ENCODE measurements around the gene CCL8.

CCL8 gene

GRCh38 chr17:34283571-34283970, 35.7 kb upstream of the CCL8 start:
- TF ChIP-seq EZH2 (IDR thresholded peaks at IDR 0.05; ENCODE audit: borderline replicate concordance, low read depth, low read length, severe bottlenecking) (no peak), CTCF (IDR thresholded peaks at IDR 0.05; ENCODE audit: borderline replicate concordance, extremely low read depth, low read length, poor library complexity, severe bottlenecking) (no peak)
- Histone ChIP-seq H4K20me1 (ENCODE audit: insufficient read depth, low read length) (no peaks in the 10 kb centered on the region), H3K4me1 (ENCODE audit: insufficient read depth, low read length) (no peaks in the 10 kb centered on the region), H3K4me2 (ENCODE audit: insufficient read depth, low read length) (no peak overlapping the region), H2AFZ (ENCODE audit: low read depth, low read length) (no peak overlapping the region), H3K4me3 (ENCODE audit: low read depth in 1 of 2, low read length in 2 of 2) (no peak overlapping the region), H3K27ac (ENCODE audit: low read length) (no peak overlapping the region), H3K9me3 (ENCODE audit: insufficient read depth, low read length, severe bottlenecking) (no peaks in the 10 kb centered on the region), H3K79me2 (ENCODE audit: insufficient read depth, low read length) (no peaks in the 10 kb centered on the region), H3K36me3 (ENCODE audit: insufficient read depth, low read length) (no peaks in the 10 kb centered on the region), H3K9ac (ENCODE audit: low read depth, low read length) (no peak overlapping the region), H3K27me3 (ENCODE audit: insufficient read depth, low read length, poor library complexity) (peaks cover 6% of the 10 kb centered on the region)
- ATAC-seq (ENCODE audit: insufficient read depth, low read depth) (no peak), DNase-seq (no peak)

- Histone ChIP-seq H3K79me2 (ENCODE audit: insufficient read depth, low read length) (no peaks in the 10 kb centered on the region), H2AFZ (ENCODE audit: low read depth, low read length) (no peak within 1 kb of the TSS), H3K36me3 (ENCODE audit: insufficient read depth, low read length) (no peaks in the 10 kb centered on the region), H3K4me2 (ENCODE audit: insufficient read depth, low read length) (no peak within 1 kb of the TSS), H3K4me3 (ENCODE audit: low read depth in 1 of 2, low read length in 2 of 2) (no peak within 1 kb of the TSS), H3K4me1 (ENCODE audit: insufficient read depth, low read length) (no peaks in the 10 kb centered on the region), H3K9ac (ENCODE audit: low read depth, low read length) (no peak within 1 kb of the TSS), H3K27ac (ENCODE audit: low read length) (no peak within 1 kb of the TSS), H3K27me3 (ENCODE audit: insufficient read depth, low read length, poor library complexity) (peaks cover 8% of the 10 kb centered on the region), H4K20me1 (ENCODE audit: insufficient read depth, low read length) (no peaks in the 10 kb centered on the region), H3K9me3 (ENCODE audit: insufficient read depth, low read length, severe bottlenecking) (no peaks in the 10 kb centered on the region)
- TF ChIP-seq CTCF (IDR thresholded peaks at IDR 0.05; ENCODE audit: borderline replicate concordance, extremely low read depth, low read length, poor library complexity, severe bottlenecking) (no peak), EZH2 (IDR thresholded peaks at IDR 0.05; ENCODE audit: borderline replicate concordance, low read depth, low read length, severe bottlenecking) (no peak)
- DNase-seq, result no peak
- no peak for ATAC-seq (ENCODE audit: insufficient read depth, low read depth)
Measured at GRCh38 chr17:34285286-34285792, 33.9 kb upstream of the CCL8 start, which contains the start of gene CCL11. Gene CCL11, plus strand, starts transcription at chr17:34285742. Its CDS starts 67 bp downstream, at chr17:34285809.

GRCh38 chr17:34287875-34288274, 31.4 kb upstream of the CCL8 start:
- no peaks in the 10 kb centered on the region for H3K9me3 ChIP-seq (ENCODE audit: insufficient read depth, low read length, severe bottlenecking)
- no peak overlapping the region for H3K4me2 ChIP-seq (ENCODE audit: insufficient read depth, low read length)
- no peaks in the 10 kb centered on the region for H3K36me3 ChIP-seq (ENCODE audit: insufficient read depth, low read length)
- H3K27ac ChIP-seq (ENCODE audit: low read length), result no peak overlapping the region
- ATAC-seq (ENCODE audit: insufficient read depth, low read depth) (no peak), DNase-seq (no peak)
- H4K20me1 ChIP-seq (ENCODE audit: insufficient read depth, low read length), result no peaks in the 10 kb centered on the region
- peaks cover 8% of the 10 kb centered on the region for H3K27me3 ChIP-seq (ENCODE audit: insufficient read depth, low read length, poor library complexity)
- no peaks in the 10 kb centered on the region for H3K79me2 ChIP-seq (ENCODE audit: insufficient read depth, low read length)
- H2AFZ ChIP-seq (ENCODE audit: low read depth, low read length), result no peak overlapping the region
- no peak overlapping the region for H3K9ac ChIP-seq (ENCODE audit: low read depth, low read length)
- H3K4me3 ChIP-seq (ENCODE audit: low read depth in 1 of 2, low read length in 2 of 2), result no peak overlapping the region
- H3K4me1 ChIP-seq (ENCODE audit: insufficient read depth, low read length), result no peaks in the 10 kb centered on the region
- no peak for TF ChIP-seq EZH2 (IDR thresholded peaks at IDR 0.05; ENCODE audit: borderline replicate concordance, low read depth, low read length, severe bottlenecking)

- Histone ChIP-seq H3K36me3 (ENCODE audit: insufficient read depth, low read length) (no peaks in the 10 kb centered on the region), H4K20me1 (ENCODE audit: insufficient read depth, low read length) (no peaks in the 10 kb centered on the region), H3K79me2 (ENCODE audit: insufficient read depth, low read length) (no peaks in the 10 kb centered on the region), H3K27me3 (ENCODE audit: insufficient read depth, low read length, poor library complexity) (peaks cover 8% of the 10 kb centered on the region), H3K9me3 (ENCODE audit: insufficient read depth, low read length, severe bottlenecking) (no peaks in the 10 kb centered on the region), H3K4me3 (ENCODE audit: low read depth in 1 of 2, low read length in 2 of 2) (no peak overlapping the region), H3K4me2 (ENCODE audit: insufficient read depth, low read length) (no peak overlapping the region), H3K27ac (ENCODE audit: low read length) (no peak overlapping the region), H3K4me1 (ENCODE audit: insufficient read depth, low read length) (no peaks in the 10 kb centered on the region), H2AFZ (ENCODE audit: low read depth, low read length) (no peak overlapping the region), H3K9ac (ENCODE audit: low read depth, low read length) (no peak overlapping the region)
- ATAC-seq (ENCODE audit: insufficient read depth, low read depth) (no peak), DNase-seq (no peak)
- TF ChIP-seq CTCF (IDR thresholded peaks at IDR 0.05; ENCODE audit: borderline replicate concordance, extremely low read depth, low read length, poor library complexity, severe bottlenecking), result no peak
- TF ChIP-seq EZH2 (IDR thresholded peaks at IDR 0.05; ENCODE audit: borderline replicate concordance, low read depth, low read length, severe bottlenecking), result no peak
Measured at GRCh38 chr17:34290586-34290985, 28.6 kb upstream of the CCL8 start.

Measured in DND-41 (cell line).